Esophagus muscularis mucosa (tissue), 3 donors: ENCODE results near the gene NRCAM.

Source experiments
- CTCF ChIP-seq, 3 experiments: fragments of 200-600 bp in 2 of 3; fragments of 450-650 bp in 1 of 3; sonication (generic) in 2 of 3; IDR thresholded peaks; one replicate each; pipeline ENCODE4 v1.5.1; 2017 to 2019; ENCODE audit warnings: antibody characterized with exemption in 3 of 3, mild to moderate bottlenecking in 2 of 3, moderate library complexity in 1 of 3
- POLR2AphosphoS5 ChIP-seq, 2 donors: sonication (generic); formaldehyde crosslinking; IDR thresholded peaks; one replicate each; pipeline ENCODE4 v1.6.1; 2017; ENCODE audit warnings: antibody characterized with exemption in 2 of 2

GRCh38 chr7:108135446-108136190 is 320.6 kb downstream of the NRCAM start:
- no peak for TF ChIP-seq CTCF (IDR thresholded peaks at IDR 0.05)
- no peak for TF ChIP-seq POLR2AphosphoS5 (IDR thresholded peaks at IDR 0.05)
